ENCODE data around the gene RALA.

DNA sequence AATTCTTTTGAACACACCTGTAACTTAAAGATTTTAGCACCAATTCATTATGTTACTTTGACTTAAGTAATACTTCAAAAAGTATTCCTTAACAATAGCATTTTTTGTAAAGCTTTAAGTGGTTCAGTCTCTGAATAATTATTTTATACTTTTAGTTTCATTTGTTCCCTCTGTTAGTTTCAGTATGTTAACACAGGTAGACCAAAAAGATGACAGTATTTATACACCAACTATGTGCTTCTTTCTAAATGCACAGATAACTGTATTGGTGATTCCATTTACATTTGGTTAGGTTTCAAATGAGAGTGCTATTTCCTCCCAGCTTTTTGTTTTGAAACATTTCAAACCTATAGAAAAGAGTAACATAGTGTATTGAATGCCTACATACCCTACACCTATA, 14.0 kb downstream of the RALA start:
- TF ChIP-seq EZH2 (IDR thresholded peaks at IDR 0.05; ENCODE audit: low read depth), result no peak
- TF ChIP-seq, protein P1, sequence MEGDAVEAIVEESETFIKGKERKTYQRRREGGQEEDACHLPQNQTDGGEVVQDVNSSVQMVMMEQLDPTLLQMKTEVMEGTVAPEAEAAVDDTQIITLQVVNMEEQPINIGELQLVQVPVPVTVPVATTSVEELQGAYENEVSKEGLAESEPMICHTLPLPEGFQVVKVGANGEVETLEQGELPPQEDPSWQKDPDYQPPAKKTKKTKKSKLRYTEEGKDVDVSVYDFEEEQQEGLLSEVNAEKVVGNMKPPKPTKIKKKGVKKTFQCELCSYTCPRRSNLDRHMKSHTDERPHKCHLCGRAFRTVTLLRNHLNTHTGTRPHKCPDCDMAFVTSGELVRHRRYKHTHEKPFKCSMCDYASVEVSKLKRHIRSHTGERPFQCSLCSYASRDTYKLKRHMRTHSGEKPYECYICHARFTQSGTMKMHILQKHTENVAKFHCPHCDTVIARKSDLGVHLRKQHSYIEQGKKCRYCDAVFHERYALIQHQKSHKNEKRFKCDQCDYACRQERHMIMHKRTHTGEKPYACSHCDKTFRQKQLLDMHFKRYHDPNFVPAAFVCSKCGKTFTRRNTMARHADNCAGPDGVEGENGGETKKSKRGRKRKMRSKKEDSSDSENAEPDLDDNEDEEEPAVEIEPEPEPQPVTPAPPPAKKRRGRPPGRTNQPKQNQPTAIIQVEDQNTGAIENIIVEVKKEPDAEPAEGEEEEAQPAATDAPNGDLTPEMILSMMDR (conservative IDR thresholded peaks at IDR 0.05), result no peak
